Ammon's horn (tissue), 1 donor: ENCODE measurements around the gene OSBP2.

Experiments
- DNase-seq: peaks from one replicate; pipeline ENCODE4 v3.0.0-alpha.2; 2016; ENCODE audit warnings: low spot score

OSBP2 gene

DNA sequence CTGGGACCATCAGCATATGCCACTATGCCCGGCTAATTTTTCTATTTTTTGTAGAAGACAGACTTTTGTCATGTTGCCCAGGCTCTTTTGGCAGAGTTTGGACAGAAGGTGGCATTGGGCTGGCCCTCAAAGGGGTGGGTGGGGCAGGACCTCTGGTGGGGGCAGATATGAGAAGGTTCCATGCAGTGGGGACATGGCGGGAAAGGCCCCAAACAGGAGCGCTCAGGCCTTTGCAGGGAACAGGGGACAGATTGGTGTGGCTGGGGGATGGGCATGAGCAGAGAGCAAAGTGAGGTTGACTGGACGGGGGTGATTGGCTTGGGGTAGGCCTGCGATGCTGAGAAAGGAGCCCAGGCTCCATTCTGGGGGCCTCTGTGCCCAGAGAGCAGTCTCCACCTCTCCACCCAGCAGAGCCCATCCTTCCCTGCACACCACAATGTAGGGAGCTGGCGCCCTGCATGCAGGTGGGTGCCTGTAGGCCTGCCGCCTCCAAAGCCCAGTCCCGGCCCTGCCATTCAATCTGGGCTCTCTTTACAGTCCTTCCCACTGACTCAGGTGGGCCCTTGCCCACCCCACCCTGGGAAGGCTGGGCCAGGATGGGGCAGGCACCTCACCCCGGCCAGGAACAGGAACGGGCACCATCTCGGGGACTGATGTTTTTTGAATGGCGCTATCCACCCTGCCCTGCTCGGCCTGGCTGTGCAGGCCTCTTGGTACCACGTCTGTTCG is 175.2 kb downstream of the OSBP2 start:
- DNase-seq, result no peak

- no peak for DNase-seq
Measured at GRCh38 chr22:30870451-30871345, 176.0 kb downstream of the OSBP2 start.

GRCh38 chr22:30871391-30872284 is 177.0 kb downstream of the OSBP2 start:
- DNase-seq, result no peak

DNA sequence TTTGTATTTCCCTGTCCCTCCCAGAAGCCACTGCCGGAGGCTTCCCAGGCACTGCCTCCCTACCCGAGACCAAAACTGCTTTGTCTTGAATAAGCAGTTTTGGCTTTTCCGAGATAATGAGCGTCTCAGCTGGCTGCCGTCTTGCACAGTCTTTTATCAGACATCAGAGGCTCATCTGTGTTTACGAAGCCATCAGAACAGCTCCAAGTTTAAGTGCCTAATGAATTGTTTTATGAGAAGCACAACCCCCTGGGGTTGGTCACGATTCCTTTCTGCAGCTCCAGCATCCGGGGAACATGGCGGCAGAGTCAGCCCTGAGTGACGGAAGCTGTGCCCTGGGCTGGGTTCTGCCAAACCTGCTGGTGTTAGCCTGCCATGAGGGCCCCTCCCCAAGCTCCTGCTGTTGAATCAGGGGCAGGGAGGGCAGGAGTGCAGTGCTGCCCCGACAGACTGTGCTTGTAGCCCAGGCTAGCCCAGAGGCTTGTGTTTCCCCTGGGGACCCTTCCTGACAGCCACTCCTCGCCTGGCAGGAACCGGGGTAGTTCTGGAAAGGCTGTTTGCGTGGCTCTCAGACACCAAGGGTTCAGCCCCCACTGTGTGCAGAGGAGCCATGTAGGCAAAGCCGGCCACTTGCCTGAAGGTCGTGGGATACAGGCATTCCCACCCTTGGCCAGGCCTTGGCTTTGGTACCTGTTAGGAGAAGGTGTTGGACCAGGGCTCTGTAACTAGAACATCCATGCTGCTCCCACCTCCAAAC is 177.8 kb downstream of the OSBP2 start:
- peak; percentile 69 for DNase-seq

- no peak for DNase-seq
Measured at GRCh38 chr22:30873086-30873650, 178.5 kb downstream of the OSBP2 start.

- no peak for DNase-seq
Measured at GRCh38 chr22:30873661-30874060, 179.0 kb downstream of the OSBP2 start.

GRCh38 chr22:30874431-30875370 is 180.0 kb downstream of the OSBP2 start:
- no peak for DNase-seq

DNA sequence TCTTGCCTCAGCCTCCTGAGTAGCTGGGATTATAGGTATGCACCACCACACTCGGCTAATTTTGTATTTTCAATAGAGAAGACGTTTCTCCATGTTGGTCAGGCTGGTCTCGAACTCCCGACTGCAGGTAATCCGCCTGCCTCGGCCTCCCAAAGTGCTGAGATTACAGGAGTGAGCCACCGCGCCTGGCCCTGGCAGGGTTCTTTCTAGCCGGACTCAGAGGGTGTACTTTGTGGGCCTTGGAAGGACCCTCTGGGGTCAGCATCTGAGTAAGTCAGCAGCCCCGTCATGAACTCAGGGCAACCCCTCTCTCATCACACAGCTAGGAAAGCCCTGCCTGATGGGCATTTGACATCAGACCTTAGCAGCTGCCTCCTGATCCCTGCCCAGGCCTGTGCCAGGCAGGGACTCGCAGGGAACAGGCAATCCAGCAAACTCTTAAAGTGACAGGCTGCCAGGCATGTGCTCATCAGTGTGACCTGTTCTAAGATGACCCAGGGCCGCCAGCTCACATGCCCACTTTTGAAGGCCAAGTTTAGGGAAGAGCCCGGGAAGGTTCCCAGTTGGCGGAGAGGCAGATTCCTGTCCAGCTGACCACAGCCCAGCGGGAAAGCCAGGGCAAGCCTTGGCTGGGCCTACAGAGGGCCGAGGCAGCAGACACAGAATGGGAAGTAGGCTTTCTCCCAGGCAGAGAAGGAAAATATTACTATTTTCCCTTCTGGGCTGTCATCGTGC is 181.0 kb downstream of the OSBP2 start:
- DNase-seq, result peak; percentile 43

DNA sequence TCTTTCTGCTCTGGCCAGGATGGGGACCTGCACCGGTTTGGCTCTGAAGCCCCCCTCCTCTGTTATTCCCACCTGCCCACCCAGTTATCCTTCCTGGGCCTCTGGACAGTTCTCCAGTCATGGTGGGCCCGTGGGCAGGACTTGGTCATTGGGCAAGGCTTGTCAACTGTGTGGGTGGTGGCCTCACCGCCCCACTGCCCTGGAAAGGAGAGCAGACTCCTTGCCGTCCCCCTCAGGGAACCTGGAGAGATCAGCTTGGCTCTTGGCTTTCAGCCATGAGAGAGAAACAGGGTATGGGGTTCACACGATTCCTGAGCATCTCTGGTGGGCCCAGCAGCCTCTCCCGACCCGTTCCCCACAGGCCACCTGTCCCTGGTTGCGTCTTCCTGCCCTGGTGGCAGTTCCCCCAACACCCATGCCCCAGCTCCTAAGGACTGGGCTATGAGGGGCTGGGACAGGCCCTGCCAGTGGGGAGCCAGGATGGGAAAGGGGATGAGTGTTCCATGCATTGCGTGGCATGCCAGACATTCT is 181.6 kb downstream of the OSBP2 start:
- DNase-seq, result no peak

DNA sequence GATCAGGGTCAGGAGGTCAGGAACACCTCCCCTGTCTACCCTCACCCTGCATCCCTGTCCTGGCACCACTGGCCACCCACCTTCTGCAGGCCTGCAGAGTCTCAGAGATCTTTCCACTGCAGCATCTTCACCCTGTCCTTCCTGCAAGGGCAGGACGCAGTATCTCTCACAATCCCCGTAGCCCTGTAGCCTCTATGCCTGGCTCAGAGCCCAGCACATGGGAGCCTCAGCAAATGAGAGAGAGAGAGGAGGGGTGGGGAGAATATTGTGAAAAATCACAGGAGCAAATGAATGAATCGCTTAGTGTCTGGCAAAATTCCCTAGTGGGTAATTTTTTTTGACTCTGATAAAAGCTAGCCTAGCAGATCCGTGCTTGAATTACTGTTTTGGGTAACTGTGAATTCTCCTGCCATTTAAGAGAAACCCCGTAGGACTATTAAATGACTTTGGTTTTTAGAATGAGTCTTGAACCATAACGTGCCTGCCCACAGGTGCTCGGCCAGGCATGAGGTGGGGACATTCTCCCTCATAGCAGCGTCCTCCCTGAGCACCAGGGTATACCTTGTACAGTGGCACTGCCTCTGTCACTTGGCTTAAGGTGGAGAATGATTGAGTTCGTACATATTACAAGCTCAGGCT is 182.4 kb downstream of the OSBP2 start:
- DNase-seq, result peak; percentile 72

- DNase-seq, result no peak
Measured at GRCh38 chr22:30877662-30878515, 183.2 kb downstream of the OSBP2 start.

GRCh38 chr22:30878516-30879414 is 184.1 kb downstream of the OSBP2 start:
- no peak for DNase-seq

DNA sequence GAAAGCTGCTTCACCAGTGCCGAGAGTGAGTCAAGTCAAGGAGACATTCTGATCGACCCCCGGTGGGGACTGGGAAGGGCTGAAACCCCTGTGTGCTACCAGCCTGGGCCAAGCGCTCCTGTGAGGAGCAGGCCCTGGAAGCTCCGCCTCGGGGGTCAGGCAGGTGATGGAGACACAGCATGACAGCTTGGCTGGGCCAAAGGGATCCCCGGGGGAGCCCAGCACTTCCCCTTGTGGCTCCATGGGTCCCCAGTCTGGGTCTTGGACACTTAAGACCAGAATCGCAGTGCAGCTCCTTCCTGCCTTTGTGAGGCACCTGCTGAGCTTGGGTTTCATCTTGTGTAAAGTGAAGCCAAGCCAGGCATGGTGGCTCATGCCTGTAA is 184.7 kb downstream of the OSBP2 start:
- DNase-seq, result no peak

GRCh38 chr22:30880181-30880601 is 185.5 kb downstream of the OSBP2 start:
- no peak for DNase-seq

DNA sequence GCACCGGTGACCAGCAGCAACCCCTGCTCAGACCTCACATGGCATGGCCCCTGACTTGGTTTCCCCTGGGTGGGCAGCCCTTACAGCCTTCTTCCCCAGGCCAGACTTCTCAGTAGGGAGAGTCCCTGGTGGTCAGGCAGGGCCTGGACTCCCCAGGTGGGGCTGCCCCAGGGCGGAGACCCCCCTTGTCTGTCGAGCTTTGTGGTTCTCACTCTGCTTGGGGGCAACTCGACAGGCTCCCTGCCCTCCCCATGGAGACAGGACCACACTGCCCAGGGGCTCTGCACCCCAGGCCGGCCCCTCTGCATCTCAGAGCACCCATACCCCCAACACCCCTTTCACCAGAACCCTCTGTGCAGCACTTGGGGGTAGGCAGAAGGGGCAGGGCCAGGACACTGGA is 186.2 kb downstream of the OSBP2 start:
- DNase-seq, result no peak

- no peak for DNase-seq
Measured at GRCh38 chr22:30881361-30882183, 186.9 kb downstream of the OSBP2 start.
